Neuron (in vitro differentiated cells): ENCODE data around the gene XXYLT1.

Experiments
- H2AFZ ChIP-seq: one replicate; pipeline ENCODE4 v1.6.1; 2013; ENCODE audit warnings: low read depth, mild to moderate bottlenecking, inconsistent platforms, low read length, moderate library complexity
- H3K27me3 ChIP-seq: one replicate; pipeline ENCODE4 v1.6.1; 2013; ENCODE audit warnings: low read length; ENCODE audit not compliant: insufficient read depth
- H3K36me3 ChIP-seq: one replicate; pipeline ENCODE4 v1.6.1; 2013; ENCODE audit warnings: low read length; ENCODE audit not compliant: insufficient read depth
- H3K4me1 ChIP-seq: one replicate; pipeline ENCODE4 v1.6.1; 2013; ENCODE audit warnings: low read length; ENCODE audit not compliant: insufficient read depth
- H3K4me3 ChIP-seq: 2 replicates; pipeline ENCODE4 v1.5.1; 2013; ENCODE audit warnings: mild to moderate bottlenecking, low read length, moderate library complexity
- H3K9me3 ChIP-seq: one replicate; pipeline ENCODE4 v1.6.1; 2013; ENCODE audit warnings: low read length

Gene XXYLT1

DNA sequence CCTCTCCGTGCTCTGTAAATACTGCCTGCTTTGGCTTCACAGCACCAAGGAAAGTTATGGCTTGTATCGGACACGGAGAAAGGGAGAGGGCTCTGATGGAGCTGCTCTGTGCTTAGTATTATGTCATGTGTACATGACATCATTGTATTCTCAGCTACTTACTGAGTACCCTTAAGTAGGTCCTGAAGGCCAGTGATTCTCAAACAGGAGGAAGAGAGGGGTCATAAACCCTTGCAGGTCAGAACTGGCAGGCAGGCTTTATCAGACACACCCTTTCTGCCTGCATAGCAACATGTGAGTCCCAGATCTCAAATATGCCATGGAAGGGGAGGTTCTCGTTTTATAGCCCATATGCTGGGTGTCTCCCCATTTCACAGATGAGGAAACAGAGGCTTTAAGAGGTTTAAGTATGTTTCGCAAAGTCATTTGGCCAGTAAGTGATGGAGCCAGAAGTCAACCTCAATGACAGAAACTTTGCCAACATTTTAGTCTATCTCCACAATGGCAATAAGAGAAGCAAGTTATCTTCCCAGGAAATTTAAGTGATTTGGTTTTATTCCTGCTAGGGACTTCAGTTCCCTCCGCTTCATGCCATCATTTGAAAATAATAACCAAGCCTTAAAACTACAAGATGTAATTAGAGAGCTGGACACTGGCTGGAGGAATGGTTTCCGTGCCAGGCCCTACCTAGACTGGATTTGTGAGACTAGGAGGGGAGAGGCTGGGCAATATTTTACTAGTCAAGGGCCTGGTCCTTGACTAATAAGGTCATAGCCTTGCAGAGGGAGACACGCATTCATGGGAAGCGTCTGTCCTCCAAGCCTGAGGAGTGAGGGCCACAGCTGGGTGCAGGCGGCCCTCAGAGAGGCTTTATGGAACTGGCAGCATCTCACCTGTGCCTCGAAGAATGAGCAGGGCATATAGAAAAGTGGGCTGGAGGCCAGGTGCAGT, 133.0 kb downstream of the XXYLT1 start:
- no peaks in the 10 kb centered on the region for H3K27me3 ChIP-seq
- H3K9me3 ChIP-seq: peaks cover 2% of the 10 kb centered on the region
- H3K4me1 ChIP-seq: peaks cover 4% of the 10 kb centered on the region
- H3K36me3 ChIP-seq: no peaks in the 10 kb centered on the region
- no peak overlapping the region for H2AFZ ChIP-seq
- no peak overlapping the region for H3K4me3 ChIP-seq

DNA sequence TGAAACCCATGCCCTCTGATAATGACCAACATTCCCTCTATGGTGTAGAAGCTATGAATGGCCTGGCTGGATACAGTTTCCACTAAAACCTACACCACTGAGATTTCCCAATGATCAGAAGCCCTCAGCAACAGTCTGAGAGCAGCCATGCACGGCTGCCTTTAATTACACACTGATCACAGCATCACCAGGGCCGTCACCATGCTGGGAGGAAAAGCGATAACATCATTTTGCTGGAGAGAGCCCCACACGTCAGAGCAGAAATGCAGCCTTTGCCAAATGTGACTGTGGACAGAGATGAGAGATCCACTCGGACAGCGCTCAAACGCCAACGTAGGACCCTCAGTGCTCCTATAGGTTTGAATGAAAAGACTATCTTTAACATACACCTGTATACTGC, 135.0 kb downstream of the XXYLT1 start:
- Histone ChIP-seq H3K4me3 (no peak overlapping the region), H2AFZ (no peak overlapping the region), H3K9me3 (peaks cover 2% of the 10 kb centered on the region), H3K27me3 (no peaks in the 10 kb centered on the region), H3K36me3 (no peaks in the 10 kb centered on the region), H3K4me1 (peaks cover 4% of the 10 kb centered on the region)

DNA sequence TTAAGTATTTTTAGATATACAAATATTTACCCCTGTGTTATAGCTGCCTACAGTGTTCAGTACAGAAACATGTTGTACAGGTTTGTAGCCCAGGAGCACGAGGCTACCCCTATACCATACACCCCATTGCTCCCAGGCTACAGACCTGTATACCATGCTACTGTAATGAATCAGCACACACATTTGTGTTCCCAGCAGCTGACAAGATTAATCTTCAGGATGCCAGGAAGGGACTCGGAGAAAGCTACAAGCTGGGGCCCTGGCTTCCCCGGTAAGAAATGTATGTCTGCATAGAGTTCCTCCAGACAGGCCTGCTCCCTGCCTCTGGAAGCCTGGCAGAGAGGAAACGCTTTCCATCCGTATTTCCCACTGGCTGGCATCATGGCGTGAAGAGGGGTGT, 136.5 kb downstream of the XXYLT1 start:
- Histone ChIP-seq H3K4me3 (no peak overlapping the region), H3K36me3 (no peaks in the 10 kb centered on the region), H2AFZ (no peak overlapping the region), H3K4me1 (peaks cover 4% of the 10 kb centered on the region), H3K27me3 (no peaks in the 10 kb centered on the region), H3K9me3 (no peaks in the 10 kb centered on the region)

DNA sequence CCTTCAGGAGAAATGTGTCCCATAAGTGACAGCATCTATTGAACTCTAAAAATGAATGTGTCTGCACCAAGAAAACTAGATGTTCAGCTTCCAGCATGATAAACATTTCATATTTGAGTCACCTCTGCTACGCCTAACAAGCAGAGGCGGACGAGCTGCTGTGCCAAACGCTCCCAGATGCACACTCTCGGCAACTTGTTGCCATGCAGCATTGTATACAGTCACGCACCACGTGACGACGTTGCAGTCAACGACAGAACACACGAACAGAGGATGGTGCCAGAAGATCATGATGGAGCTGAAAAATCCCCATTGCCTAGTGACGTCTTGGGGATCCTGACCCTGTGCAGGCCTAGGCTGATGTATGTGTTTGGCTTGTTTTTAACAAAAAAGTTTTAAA, 137.5 kb downstream of the XXYLT1 start:
- Histone ChIP-seq H3K4me3 (no peak overlapping the region), H3K4me1 (peaks cover 4% of the 10 kb centered on the region), H3K9me3 (no peaks in the 10 kb centered on the region), H3K27me3 (no peaks in the 10 kb centered on the region), H2AFZ (no peak overlapping the region), H3K36me3 (no peaks in the 10 kb centered on the region)

DNA sequence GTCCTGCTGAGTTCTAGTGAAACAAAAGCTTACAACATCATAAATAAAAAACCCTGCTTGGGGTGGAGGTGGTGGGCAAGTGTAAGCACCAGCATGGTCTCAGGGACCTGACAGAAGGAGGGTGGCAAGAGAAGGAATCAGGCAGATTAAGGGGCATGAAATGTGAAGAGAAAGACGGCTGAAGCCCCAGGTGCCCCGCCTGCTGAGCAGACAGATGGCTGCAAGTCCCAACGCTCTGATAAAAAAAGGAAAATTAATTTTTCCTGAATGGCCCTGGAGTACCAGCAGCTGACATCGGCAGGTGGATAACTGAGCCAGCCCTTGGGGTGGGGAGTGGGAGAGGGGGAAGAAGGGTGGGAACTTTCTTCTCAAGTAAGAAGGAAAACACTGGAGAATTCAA, 137.9 kb downstream of the XXYLT1 start:
- Histone ChIP-seq H2AFZ (no peak overlapping the region), H3K36me3 (no peaks in the 10 kb centered on the region), H3K27me3 (no peaks in the 10 kb centered on the region), H3K9me3 (no peaks in the 10 kb centered on the region), H3K4me1 (peaks cover 4% of the 10 kb centered on the region), H3K4me3 (no peak overlapping the region)

DNA sequence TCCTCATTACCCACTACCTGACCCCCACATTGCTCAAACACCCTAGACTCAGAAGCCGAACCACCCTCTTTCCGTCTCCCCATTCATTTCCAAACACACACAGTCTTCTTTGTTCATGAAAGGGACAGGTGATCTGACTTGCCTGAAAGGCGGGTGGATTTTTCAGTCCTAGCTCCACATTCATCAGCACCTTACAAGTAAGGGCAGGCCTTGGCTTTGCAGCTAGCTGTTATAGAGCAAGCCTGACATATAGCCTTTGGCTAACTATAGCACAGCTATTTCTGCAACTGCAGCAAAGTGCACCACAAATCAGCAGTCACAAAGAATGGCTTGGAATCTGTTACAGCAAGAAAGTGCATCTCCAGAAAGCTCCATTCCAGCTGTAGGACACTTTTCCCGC, 139.8 kb downstream of the XXYLT1 start:
- Histone ChIP-seq H3K36me3 (no peaks in the 10 kb centered on the region), H3K4me3 (no peak overlapping the region), H2AFZ (no peak overlapping the region), H3K27me3 (no peaks in the 10 kb centered on the region), H3K4me1 (peaks cover 4% of the 10 kb centered on the region), H3K9me3 (no peaks in the 10 kb centered on the region)

DNA sequence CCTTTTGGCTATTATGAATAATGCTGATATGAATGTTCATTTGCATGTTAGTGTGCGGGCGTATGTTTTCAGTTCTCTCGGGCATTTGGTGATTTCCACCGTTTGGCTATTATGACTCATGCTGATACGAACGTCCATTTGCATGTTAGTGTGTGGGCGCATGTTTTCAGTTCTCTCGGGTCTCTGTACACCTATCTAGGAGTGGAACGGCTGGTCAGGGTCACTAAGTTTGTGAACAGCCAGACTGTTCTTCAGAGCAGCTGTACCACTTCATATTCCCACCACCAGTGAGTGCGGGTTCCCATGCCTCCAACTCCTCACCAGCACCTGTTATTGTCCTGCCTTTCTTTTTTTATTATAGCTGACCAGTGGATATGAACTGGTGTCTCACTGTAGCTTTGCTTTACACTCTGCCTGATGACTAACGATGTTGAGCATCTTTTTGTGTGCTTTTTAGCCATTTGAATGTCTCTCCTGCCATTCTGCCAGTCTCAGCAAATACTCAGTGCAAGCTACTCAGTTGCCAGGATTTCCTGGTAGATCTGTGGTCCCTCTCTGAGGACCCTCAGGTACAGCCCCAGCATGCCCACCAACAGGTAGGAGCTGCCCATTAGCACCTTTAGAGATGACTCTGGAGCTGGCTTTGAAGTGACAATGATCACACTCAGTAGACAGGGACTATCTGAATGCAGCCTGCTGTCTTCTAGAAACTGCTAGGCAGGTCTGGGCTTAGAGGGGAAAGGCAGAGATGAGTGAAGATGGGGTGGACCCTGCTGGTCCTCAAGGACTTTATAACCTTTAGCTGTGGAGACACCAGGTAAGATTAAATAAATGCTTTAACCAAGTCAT, 141.1 kb downstream of the XXYLT1 start:
- H3K9me3 ChIP-seq: no peaks in the 10 kb centered on the region
- H3K4me3 ChIP-seq: no peak overlapping the region
- H2AFZ ChIP-seq: no peak overlapping the region
- no peaks in the 10 kb centered on the region for H3K27me3 ChIP-seq
- no peaks in the 10 kb centered on the region for H3K36me3 ChIP-seq
- peaks cover 4% of the 10 kb centered on the region for H3K4me1 ChIP-seq

DNA sequence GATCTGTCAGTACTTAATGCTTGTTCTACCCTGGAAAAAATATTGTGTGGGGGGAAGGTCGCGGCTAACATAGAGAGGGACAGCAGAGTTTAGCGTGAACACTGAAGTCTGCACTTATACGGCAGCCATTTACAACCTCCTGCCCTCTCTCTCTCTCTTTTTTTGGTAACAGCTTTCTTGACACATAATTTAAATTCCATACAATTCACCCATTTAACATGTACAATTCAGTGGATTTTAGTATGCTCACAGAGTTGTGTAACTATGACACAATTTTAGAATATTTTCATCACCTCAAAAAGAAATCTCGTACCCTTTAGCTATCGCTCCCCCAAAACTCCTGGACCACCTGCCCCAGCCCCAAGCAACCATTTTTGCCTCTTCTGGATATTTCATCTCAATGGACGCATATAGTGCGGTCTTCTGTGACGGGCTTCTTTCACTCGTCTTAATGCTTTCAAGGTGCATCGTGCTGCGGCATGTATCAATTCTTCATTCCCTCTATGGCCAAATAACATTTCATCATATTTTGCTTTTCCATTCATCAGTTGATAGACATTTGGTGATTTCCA, 141.8 kb downstream of the XXYLT1 start:
- Histone ChIP-seq H3K27me3 (no peaks in the 10 kb centered on the region), H2AFZ (no peak overlapping the region), H3K36me3 (no peaks in the 10 kb centered on the region), H3K9me3 (no peaks in the 10 kb centered on the region), H3K4me3 (no peak overlapping the region), H3K4me1 (peaks cover 4% of the 10 kb centered on the region)

DNA sequence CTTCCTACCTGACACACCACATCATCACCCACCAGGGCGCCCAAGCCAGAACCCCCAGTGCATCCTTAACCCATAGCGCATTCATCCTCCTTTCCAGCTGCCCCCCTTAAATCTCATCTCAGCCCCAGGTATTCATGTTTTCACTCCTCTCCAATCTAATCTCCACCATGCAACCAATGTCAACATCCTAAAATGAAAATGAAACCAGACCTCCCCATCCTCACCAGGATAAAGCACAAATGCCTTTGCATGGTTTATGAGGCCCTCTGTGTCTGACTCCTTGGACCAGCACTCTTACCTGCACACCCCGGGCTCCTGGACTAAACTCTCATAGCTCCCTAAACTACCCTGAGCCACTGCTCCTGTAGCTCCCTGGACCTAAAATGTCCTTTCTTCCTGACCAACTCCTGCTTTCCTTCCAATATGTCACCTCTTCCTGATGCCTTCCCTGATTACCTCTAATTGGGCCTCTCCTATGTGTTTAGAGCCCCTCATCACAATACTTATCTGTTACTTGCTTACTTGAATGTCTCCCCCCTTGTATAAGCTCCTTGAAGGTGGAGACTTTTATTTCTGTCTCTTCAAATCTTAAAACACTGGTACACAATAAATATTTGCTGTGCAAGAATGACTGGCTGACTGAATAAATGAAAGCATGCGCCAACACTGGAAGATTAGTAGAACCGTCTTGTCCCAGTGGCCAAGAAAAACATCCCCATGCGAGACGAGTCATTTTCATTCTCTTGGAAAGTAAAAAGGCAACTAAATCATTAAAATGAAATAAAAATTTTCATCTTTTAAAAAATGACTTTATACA, 142.5 kb downstream of the XXYLT1 start:
- Histone ChIP-seq H2AFZ (no peak overlapping the region), H3K36me3 (no peaks in the 10 kb centered on the region), H3K9me3 (no peaks in the 10 kb centered on the region), H3K4me3 (no peak overlapping the region), H3K4me1 (peaks cover 3% of the 10 kb centered on the region), H3K27me3 (no peaks in the 10 kb centered on the region)

DNA sequence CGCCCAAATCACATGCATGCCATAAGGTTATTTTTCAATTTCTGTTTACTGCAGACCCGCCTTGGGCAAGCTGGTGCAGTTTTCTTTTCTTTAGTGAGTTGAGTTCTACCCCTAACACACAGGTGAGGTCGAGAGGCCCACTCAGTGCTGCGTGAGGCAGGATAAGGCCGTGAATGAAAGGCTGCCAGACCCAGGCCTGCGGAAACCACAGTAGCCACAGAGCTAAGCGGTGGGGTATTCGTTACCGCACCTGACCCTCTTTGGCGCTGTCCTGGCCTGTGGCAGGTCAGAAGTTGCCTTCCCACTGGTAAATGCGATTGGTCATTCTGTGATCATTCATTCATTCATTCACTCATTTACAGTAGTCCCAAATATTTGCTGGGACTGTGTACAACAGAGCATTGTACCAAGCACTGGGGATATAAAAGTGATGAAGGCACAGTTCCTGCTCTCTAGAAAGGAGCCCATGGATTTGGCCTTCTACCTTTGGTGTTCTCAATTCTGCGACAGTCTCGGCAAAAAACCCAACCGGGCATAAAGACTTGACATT, 144.8 kb downstream of the XXYLT1 start:
- Histone ChIP-seq H3K27me3 (no peaks in the 10 kb centered on the region), H3K4me3 (no peak overlapping the region), H2AFZ (no peak overlapping the region)

DNA sequence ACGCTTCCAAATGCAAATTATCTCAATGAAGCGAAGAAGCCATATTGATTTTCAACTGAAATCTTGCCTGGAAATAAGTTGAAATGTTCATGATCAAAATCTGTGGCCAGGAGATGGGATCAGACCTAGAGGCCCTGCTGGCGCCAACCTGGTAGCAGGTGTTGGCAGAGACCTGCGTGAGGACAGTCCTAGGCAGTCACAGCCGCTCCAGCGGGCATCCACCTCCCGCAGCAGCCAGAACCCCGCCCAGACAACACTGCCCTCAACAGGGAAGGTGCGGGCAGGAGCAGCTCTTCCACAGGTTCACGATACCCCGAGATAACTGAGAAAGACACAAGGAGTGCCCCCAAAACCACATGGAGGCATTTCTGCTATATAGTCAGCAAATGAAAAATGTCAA, 145.3 kb downstream of the XXYLT1 start:
- Histone ChIP-seq H3K27me3 (no peaks in the 10 kb centered on the region), H2AFZ (no peak overlapping the region), H3K36me3 (no peaks in the 10 kb centered on the region), H3K9me3 (no peaks in the 10 kb centered on the region), H3K4me3 (no peak overlapping the region), H3K4me1 (no peaks in the 10 kb centered on the region)

More for the DNA sequence above, 144.8 kb downstream of the XXYLT1 start:
- Histone ChIP-seq H3K36me3 (no peaks in the 10 kb centered on the region), H3K9me3 (no peaks in the 10 kb centered on the region), H3K4me1 (no peaks in the 10 kb centered on the region)

DNA sequence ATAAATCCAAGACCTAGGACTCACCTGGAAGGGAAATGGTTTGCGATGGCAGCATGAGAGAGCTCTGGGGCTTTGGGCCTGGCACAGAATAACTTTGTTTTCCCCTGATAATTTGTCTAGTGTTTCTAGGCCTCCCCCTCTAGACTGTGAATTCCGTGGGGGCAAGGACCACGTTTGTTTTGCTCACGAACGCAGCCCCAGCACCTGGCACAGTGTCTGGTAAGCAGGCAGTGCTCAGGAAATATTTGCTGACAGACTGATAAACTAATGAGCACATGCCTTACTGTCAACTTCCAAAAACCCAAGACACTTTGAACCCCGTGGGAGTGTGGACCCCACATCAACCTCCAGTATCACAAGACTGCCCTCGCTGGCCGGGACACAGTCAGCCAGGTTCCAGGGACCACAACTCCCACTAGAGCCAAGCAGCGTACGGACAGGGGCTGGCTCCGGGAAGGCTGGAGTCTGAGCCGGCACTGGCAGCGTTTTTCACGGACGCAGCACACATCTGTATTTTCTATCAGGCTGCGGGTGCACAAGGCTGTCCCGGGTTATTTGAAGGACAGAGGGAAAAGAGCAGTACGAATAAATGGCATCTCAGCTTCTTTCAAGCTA, 146.5 kb downstream of the XXYLT1 start:
- Histone ChIP-seq H3K4me1 (peaks cover 5% of the 10 kb centered on the region), H3K36me3 (no peaks in the 10 kb centered on the region), H3K4me3 (no peak overlapping the region), H3K9me3 (no peaks in the 10 kb centered on the region), H2AFZ (no peak overlapping the region), H3K27me3 (no peaks in the 10 kb centered on the region)
